WERI-Rb-1 (cell line): Measurements from ENCODE around the gene IL3RA.
"Not testable (repeated sequence)": the region's sequence is repeated elsewhere in the genome, so short reads cannot be mapped to it uniquely, and the experiment has no call there.

Source experiments
- DNase-seq: peaks from one replicate; pipeline ENCODE4 v3.0.0-alpha.2; 2020
- H3K27ac ChIP-seq: fragments of 250-450 bp; sonication (Bioruptor Pico); 2 replicates; pipeline ENCODE4 v1.5.1; 2020; ENCODE audit warnings: mild to moderate bottlenecking, moderate library complexity
- H3K27me3 ChIP-seq: fragments of 250-450 bp; sonication (Bioruptor Pico); 2 replicates; pipeline ENCODE4 v1.5.1; 2021; ENCODE audit warnings: mild to moderate bottlenecking, low read depth, moderate library complexity; ENCODE audit not compliant: insufficient read depth, severe bottlenecking
- H3K36me3 ChIP-seq: fragments of 250-450 bp; sonication (Bioruptor Pico); 2 replicates; pipeline ENCODE4 v1.5.1; 2020; ENCODE audit warnings: mild to moderate bottlenecking, moderate library complexity
- H3K4me3 ChIP-seq: 2 replicates; pipeline ENCODE4 v1.5.1; 2011; ENCODE audit warnings: low read depth, mild to moderate bottlenecking, control low read depth, low read length
- H3K9me3 ChIP-seq: fragments of 250-450 bp; sonication (Bioruptor Pico); 2 replicates; pipeline ENCODE4 v1.5.1; 2021; ENCODE audit warnings: mild to moderate bottlenecking, moderate library complexity; ENCODE audit not compliant: severe bottlenecking
- CTCF ChIP-seq: IDR thresholded peaks from 2 replicates; pipeline ENCODE4 v1.5.1; 2011; ENCODE audit warnings: low read depth, mild to moderate bottlenecking, control low read depth, inconsistent platforms, low read length

The IL3RA gene

GRCh38 chrX:1295550-1295949 lies 41.0 kb upstream of the IL3RA start:
- Histone ChIP-seq H3K27me3 (peaks cover 2% of the 10 kb centered on the region), H3K27ac (no peak overlapping the region), H3K9me3 (peaks cover 3% of the 10 kb centered on the region), H3K4me3 (no peak overlapping the region), H3K36me3 (no peaks in the 10 kb centered on the region)
- no peak for DNase-seq
- TF ChIP-seq CTCF: no peak

GRCh38 chrX:1297591-1297990 lies 39.0 kb upstream of the IL3RA start:
- not testable (repeated sequence) for H3K27me3 ChIP-seq, H3K27ac ChIP-seq, H3K4me3 ChIP-seq, H3K36me3 ChIP-seq, H3K9me3 ChIP-seq, DNase-seq

GRCh38 chrX:1300449-1300848 lies 36.1 kb upstream of the IL3RA start:
- no peak for DNase-seq
- H3K27ac ChIP-seq: no peak overlapping the region
- H3K9me3 ChIP-seq: peaks cover 3% of the 10 kb centered on the region
- H3K27me3 ChIP-seq: peaks cover 3% of the 10 kb centered on the region
- TF ChIP-seq CTCF: no peak
- no peak overlapping the region for H3K4me3 ChIP-seq
- no peaks in the 10 kb centered on the region for H3K36me3 ChIP-seq

- Histone ChIP-seq H3K27ac (no peak overlapping the region), H3K9me3 (no peaks in the 10 kb centered on the region), H3K27me3 (peaks cover 3% of the 10 kb centered on the region), H3K36me3 (no peaks in the 10 kb centered on the region), H3K4me3 (no peak overlapping the region)
- no peak for DNase-seq
- no peak for TF ChIP-seq CTCF
Observed at GRCh38 chrX:1305411-1305810, 31.2 kb upstream of the IL3RA start.

- no peak for DNase-seq
- no peak for TF ChIP-seq CTCF
- H3K9me3 ChIP-seq: no peaks in the 10 kb centered on the region
- H3K4me3 ChIP-seq: no peak overlapping the region
- peaks cover 3% of the 10 kb centered on the region for H3K27me3 ChIP-seq
- no peak overlapping the region for H3K27ac ChIP-seq
- no peaks in the 10 kb centered on the region for H3K36me3 ChIP-seq
Observed at GRCh38 chrX:1306909-1307625, 29.5 kb upstream of the IL3RA start.

GRCh38 chrX:1307626-1308340 lies 28.8 kb upstream of the IL3RA start:
- Histone ChIP-seq H3K27ac (no peak overlapping the region), H3K27me3 (peaks cover 3% of the 10 kb centered on the region)
- no peak for TF ChIP-seq CTCF

More at GRCh38 chrX:1307626-1308340, 28.8 kb upstream of the IL3RA start:
- DNase-seq: no peak
- Histone ChIP-seq H3K9me3 (no peaks in the 10 kb centered on the region), H3K36me3 (no peaks in the 10 kb centered on the region), H3K4me3 (no peak overlapping the region)
